B cell (primary cell): ENCODE measurements around the gene DNTTIP2. TPM values are rescaled to one million over a fixed set of nuclear protein-coding genes. Genes with fewer than 3 reads are reported as not detected.
A peak's percentile ranks its signal among the peaks of the same experiment; 100 is the strongest.

ENCODE experiments used
- ATAC-seq: fragments of 200-7000 bp; cut with Tn5 transposase; one replicate; pipeline ENCODE4 v1.10.0; 2021; ENCODE audit warnings: low read depth, mild to moderate bottlenecking, moderate number of reproducible peaks, moderate library complexity
- CTCF ChIA-PET: fragments of 350-600 bp; sonication (Branson Sonifier 250); formaldehyde crosslinking; loops from one replicate; lab custom pipeline; 2021; ENCODE audit warnings: antibody characterized with exemption, inconsistent platforms; lab: Charles Lee
- POLR2A ChIA-PET: fragments of 350-600 bp; sonication (Branson Sonifier 250); formaldehyde crosslinking; loops from one replicate; lab custom pipeline; 2021; ENCODE audit warnings: antibody characterized with exemption; lab: Charles Lee
- DNase-seq: peaks from one replicate; pipeline ENCODE4 v3.0.0; 2013
- H2AFZ ChIP-seq: 2 replicates; pipeline ENCODE4 v1.6.1; 2012; ENCODE audit warnings: mild to moderate bottlenecking, low read depth, low read length; ENCODE audit not compliant: insufficient read depth, poor library complexity, severe bottlenecking
- H3K27ac ChIP-seq, 2 donors: 1 replicate in 1 of 2; 2 replicates in 1 of 2; pipeline ENCODE4 v1.5.1; 2012 to 2013; ENCODE audit warnings: low read length in 2 of 2, mild to moderate bottlenecking in 2 of 2, moderate library complexity in 1 of 2
- H3K27me3 ChIP-seq, 4 experiments: fragments of 200-600 bp in 1 of 4; sonication (generic) in 1 of 4; replicated peaks in 1 of 4; 1 replicate in 2 of 4; 2 replicates in 2 of 4; pipeline versions ENCODE4 v1.6.1 to v1.7.0; 2013 to 2016; ENCODE audit warnings: low read length in 3 of 4, mild to moderate bottlenecking in 2 of 4, mixed read lengths in 1 of 4, moderate library complexity in 1 of 4; ENCODE audit not compliant: insufficient read depth in 4 of 4, control insufficient read depth in 3 of 4; ENCODE audit errors: control extremely low read depth in 1 of 4
- H3K36me3 ChIP-seq, 2 experiments: replicated peaks in 1 of 2; 1 replicate in 1 of 2; 2 replicates in 1 of 2; pipeline versions ENCODE4 v1.6.1 to v1.7.1; 2013; ENCODE audit warnings: low read length in 1 of 2; ENCODE audit not compliant: insufficient read depth in 2 of 2, control insufficient read depth in 1 of 2; ENCODE audit errors: control extremely low read depth in 1 of 2, extremely low read depth in 1 of 2
- H3K4me1 ChIP-seq, 2 donors: fragments of 200-600 bp in 1 of 2; sonication (generic) in 1 of 2; 1 replicate in 1 of 2; 2 replicates in 1 of 2; pipeline versions ENCODE4 v1.5.1 to v1.6.1; 2013 to 2017; ENCODE audit warnings: low read length in 2 of 2; ENCODE audit not compliant: control insufficient read depth in 2 of 2, insufficient read depth in 2 of 2
- H3K4me2 ChIP-seq: replicated peaks from 2 replicates; pipeline ENCODE3; 2012; ENCODE audit warnings: mild to moderate bottlenecking, low read depth, low read length; ENCODE audit not compliant: poor library complexity, severe bottlenecking
- H3K4me3 ChIP-seq, 5 experiments: fragments of 200-600 bp in 1 of 5; sonication (generic) in 1 of 5; 1 replicate in 3 of 5; 2 replicates in 2 of 5; pipeline versions ENCODE4 v1.5.1 to v1.7.0; 2011 to 2016; ENCODE audit warnings: low read length in 4 of 5, mild to moderate bottlenecking in 4 of 5, low read depth in 2 of 5, control low read depth in 1 of 5, moderate library complexity in 1 of 5; ENCODE audit not compliant: insufficient read depth in 1 of 5; ENCODE audit errors: control extremely low read depth in 1 of 5, extremely low read depth in 1 of 5
- H3K79me2 ChIP-seq: fragments of 200-600 bp; sonication (generic); one replicate; pipeline ENCODE4 v1.6.0; 2016; ENCODE audit warnings: low read length; ENCODE audit not compliant: control insufficient read depth, insufficient read depth
- H3K9ac ChIP-seq: fragments of 200-600 bp; sonication (generic); 2 replicates; pipeline ENCODE4 v1.6.1; 2017; ENCODE audit warnings: mild to moderate bottlenecking, low read length, moderate library complexity
- H3K9me3 ChIP-seq, 3 donors: one replicate each; pipeline versions ENCODE4 v1.6.1 to v1.7.1; 2013; ENCODE audit warnings: low read length in 2 of 3; ENCODE audit not compliant: control insufficient read depth in 2 of 3, insufficient read depth in 1 of 3; ENCODE audit errors: control extremely low read depth in 1 of 3
- H4K20me1 ChIP-seq: 2 replicates; pipeline ENCODE4 v1.6.0; 2012; ENCODE audit warnings: mild to moderate bottlenecking, low read length; ENCODE audit not compliant: insufficient read depth, control insufficient read depth, poor library complexity, severe bottlenecking
- H3K27ac Mint-ChIP-seq: one replicate; pipeline ENCODE4 v1.8.0; 2021; ENCODE audit warnings: mixed read lengths
- H3K27me3 Mint-ChIP-seq: one replicate; pipeline ENCODE4 v1.8.0; 2021; ENCODE audit warnings: mixed read lengths
- H3K4me1 Mint-ChIP-seq: one replicate; pipeline ENCODE4 v1.8.0; 2021; ENCODE audit warnings: mixed read lengths
- H3K4me3 Mint-ChIP-seq: one replicate; pipeline ENCODE4 v1.8.0; 2021; ENCODE audit warnings: mixed read lengths
- H3K9me3 Mint-ChIP-seq: one replicate; pipeline ENCODE4 v1.8.0; 2022; ENCODE audit warnings: mixed read lengths; ENCODE audit not compliant: insufficient read depth
- CTCF ChIP-seq: fragments of 200-600 bp; IDR thresholded peaks from one replicate; pipeline ENCODE4 v1.8.0; 2022; ENCODE audit warnings: antibody characterized with exemption, mild to moderate bottlenecking
- EZH2 ChIP-seq: IDR thresholded peaks from 2 replicates; pipeline ENCODE4 v1.6.1; 2012; ENCODE audit warnings: borderline replicate concordance, low read depth, mild to moderate bottlenecking, moderate library complexity, low read length; ENCODE audit not compliant: insufficient read depth, poor library complexity, severe bottlenecking
- WGBS: methylation state at CpG from one replicate; pipeline ENCODE4 v1.1.5; 2013; ENCODE audit warnings: missing lambda C conversion rate; ENCODE audit not compliant: insufficient coverage; 5-methylcytosine and 5-hydroxymethylcytosine counted together
- intact Hi-C: fragments of 100-400 bp; cut with micrococcal nuclease; formaldehyde crosslinking; loops from one replicate; pipeline ENCODE4 v1.10.0; 2022
- polyA plus RNA-seq: library from polyadenylated mRNA; depleted of rRNA; stranded (reverse); fragments of >200 nt; gene quantifications from 2 replicates; pipeline ENCODE4 v1.2.3, GENCODE V29; 2012
- total RNA-seq, 2 donors: library from RNA; stranded (reverse); fragments of 120-200 nt in 1 of 2; gene quantifications; 1 replicate in 1 of 2; 2 replicates in 1 of 2; pipeline versions ENCODE4 v1.2.3 to v1.2.4, GENCODE V29; 2013 to 2022

The DNTTIP2 gene
- total and polyA plus RNA-seq, 2 donors (not counting 1 experiment from before 2014, with no cell fraction given), result 13.6 to 62.1 TPM

- H3K9me3 ChIP-seq, result no peaks in the 10 kb centered on the region
- ChIA-PET POLR2A (interaction anchor here (1.8 kb wide), 1 partner anchor 29 kb away, joined by 6 read pairs; the partner anchor contains the start of gene DNTTIP2), CTCF (interaction anchor here (0.8 to 1.9 kb wide), 4 partner anchors 29 to 279 kb away, joined by 3 to 16 read pairs (median 6); partner anchors contain the start of gene DNTTIP2)
- H3K27ac ChIP-seq, result peak overlapping the region; percentile 44 to 68
- peaks cover under 1% of the 10 kb centered on the region for H3K27me3 Mint-ChIP-seq
- no peak for TF ChIP-seq CTCF
- TF ChIP-seq EZH2, result no peak
- peak overlapping the region; percentile 53 to 98 (median 71) for H3K4me3 ChIP-seq
- H3K27ac Mint-ChIP-seq, result peak overlapping the region; percentile 84
- peaks cover 31% of the 10 kb centered on the region for H3K79me2 ChIP-seq
- H3K4me1 Mint-ChIP-seq, result peaks cover 33% of the 10 kb centered on the region
- peak; percentile 28 for ATAC-seq
- H3K4me3 Mint-ChIP-seq, result peak overlapping the region; percentile 89
- no peaks in the 10 kb centered on the region for H3K27me3 ChIP-seq
- intact Hi-C loops, result loop anchor here (1.0 to 10.0 kb wide), 8 partner anchors 29 to 1074 kb away; partner anchors contain the start of genes ABCD3, DNTTIP2 and RPL5
- H2AFZ ChIP-seq, result peak overlapping the region; percentile 97
- WGBS, result 2% methylated on average over 47 of the region's 49 CpGs
- H3K36me3 ChIP-seq, result no peaks in the 10 kb centered on the region
- peak; percentile 76 for DNase-seq
- H3K9ac ChIP-seq, result peak overlapping the region; percentile 94
- H4K20me1 ChIP-seq, result no peaks in the 10 kb centered on the region
- peaks cover 24 to 29% of the 10 kb centered on the region in 2 donors for H3K4me1 ChIP-seq
- peak overlapping the region; percentile 77 for H3K4me2 ChIP-seq
- no peaks in the 10 kb centered on the region for H3K9me3 Mint-ChIP-seq
Measured at GRCh38 chr1:93908394-93909145, 29.6 kb upstream of the DNTTIP2 start.

GRCh38 chr1:93907718-93908117, 28.7 kb upstream of the DNTTIP2 start:
- Mint-ChIP-seq H3K4me1 (peaks cover 33% of the 10 kb centered on the region), H3K9me3 (no peaks in the 10 kb centered on the region), H3K4me3 (peak overlapping the region; percentile 52), H3K27ac (peak overlapping the region; percentile 41), H3K27me3 (no peaks in the 10 kb centered on the region)
- Histone ChIP-seq H3K36me3 (no peaks in the 10 kb centered on the region), H3K4me3 (no peak overlapping the region), H4K20me1 (no peaks in the 10 kb centered on the region), H3K27ac (no peak overlapping the region), H3K9ac (no peak overlapping the region), H3K4me2 (no peak overlapping the region), H3K4me1 (peaks cover 25 to 29% of the 10 kb centered on the region in 2 donors), H3K79me2 (peaks cover 31% of the 10 kb centered on the region), H2AFZ (no peak overlapping the region), H3K9me3 (no peaks in the 10 kb centered on the region), H3K27me3 (no peaks in the 10 kb centered on the region)
- DNase-seq (peak; percentile 6), ATAC-seq (no peak)
- TF ChIP-seq EZH2, result no peak
- TF ChIP-seq CTCF, result no peak
- intact Hi-C loops, result loop anchor here (5.0 to 10.0 kb wide), 3 partner anchors 160 to 1073 kb away; partner anchors contain the start of gene RPL5
- ChIA-PET CTCF (interaction anchor here (1.0 kb wide), 1 partner anchor 29 kb away, joined by 3 read pairs; the partner anchor contains the start of gene DNTTIP2), POLR2A (no interaction called here)
- no CpG with 5 or more reads among the region's 3 CpGs for WGBS
